ENCODE results near the gene FBN3.
"Not testable (repeated sequence)": the region's sequence is repeated elsewhere in the genome, so short reads cannot be mapped to it uniquely, and the experiment has no call there.

The FBN3 gene

DNA sequence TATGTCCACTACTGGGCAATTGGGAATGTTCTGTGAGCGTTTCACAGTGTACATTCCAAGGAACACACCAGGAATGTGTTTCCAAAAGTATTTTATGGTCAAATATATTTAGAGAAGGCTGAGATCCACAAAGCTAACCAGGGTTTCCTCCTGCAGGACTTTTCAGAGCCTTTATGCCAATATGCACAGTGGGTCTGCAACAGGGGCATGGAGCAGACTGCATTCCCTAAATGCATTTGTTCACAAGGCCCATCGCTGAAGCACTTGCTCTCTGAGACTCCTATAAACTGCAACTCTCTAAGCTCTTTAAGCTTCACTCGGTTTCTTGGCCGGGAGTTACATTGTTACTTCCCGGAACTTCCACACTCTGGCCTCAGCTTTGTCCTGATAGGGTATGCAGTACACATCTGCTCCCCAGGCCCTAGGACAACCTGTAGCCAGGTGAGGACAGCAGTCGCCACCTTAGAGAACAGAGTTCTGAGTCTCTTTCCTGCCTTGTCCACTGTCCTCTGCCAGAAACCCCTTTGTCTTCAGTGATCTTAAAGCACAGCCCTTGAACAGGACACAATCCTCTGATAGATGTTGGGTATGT lies 33.5 kb downstream of the FBN3 start:
- no peak for DNase-seq

- no peak for DNase-seq
Observed at GRCh38 chr19:8113017-8113416, 36.4 kb downstream of the FBN3 start.

- DNase-seq, result no peak
Observed at GRCh38 chr19:8111376-8111775, 38.0 kb downstream of the FBN3 start.

DNA sequence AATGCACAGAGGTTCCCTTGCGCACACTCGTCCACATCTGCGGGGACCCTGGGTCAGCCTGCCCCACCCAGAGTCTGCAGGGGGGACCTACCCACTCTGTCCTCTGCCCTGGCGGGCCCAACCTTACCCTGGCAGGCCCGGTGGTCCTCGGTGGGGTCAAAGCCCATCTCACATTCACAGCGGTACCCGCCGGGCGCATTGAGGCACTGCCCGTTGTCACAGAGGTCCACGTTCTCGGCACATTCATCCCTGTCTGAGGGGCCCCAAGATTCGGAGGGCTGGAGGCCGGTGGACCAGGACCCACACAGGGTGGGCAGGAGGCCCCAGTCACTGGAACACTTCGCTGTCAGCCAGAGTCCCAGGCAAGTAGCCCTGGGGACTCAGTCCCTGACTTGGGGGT lies 38.5 kb downstream of the FBN3 start:
- no peak for DNase-seq

DNA sequence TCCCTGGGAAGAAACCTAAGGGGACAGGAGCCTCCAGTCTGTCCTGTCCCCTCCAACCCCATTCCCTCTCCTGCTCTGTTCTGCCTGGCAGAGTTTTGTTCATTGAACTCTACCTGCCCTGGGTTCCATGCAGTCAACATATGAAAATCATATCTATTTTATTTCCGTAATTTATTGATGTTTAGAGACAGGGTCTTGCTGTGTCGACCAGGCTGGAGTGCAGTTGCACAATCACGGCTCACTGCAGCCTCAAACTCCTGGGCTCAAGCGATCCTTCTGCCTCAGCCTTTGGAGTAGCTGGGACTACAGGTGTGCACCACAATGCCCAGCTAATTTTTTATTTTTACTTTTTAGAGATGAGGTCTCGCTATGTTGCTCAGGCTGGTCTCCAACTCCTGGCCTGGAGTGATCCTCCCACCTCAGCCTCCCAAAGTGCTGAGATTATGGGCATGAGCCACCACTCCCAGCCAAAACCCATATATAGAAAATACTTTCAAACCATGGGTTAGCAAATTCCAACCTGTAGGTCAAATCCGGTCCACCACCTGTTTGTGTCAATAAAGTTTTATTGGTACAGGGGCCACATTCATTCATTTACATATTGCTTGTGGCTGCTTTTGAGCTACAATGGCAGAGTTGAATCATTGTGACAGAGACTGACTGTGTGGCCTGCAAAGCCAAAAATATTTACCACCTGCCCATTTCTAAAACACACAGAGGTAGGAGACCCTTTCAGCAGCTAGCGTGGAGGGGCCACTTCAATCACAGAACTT lies 39.3 kb downstream of the FBN3 start:
- no peak for DNase-seq

- no peak for DNase-seq
Observed at GRCh38 chr19:8109455-8109854, 39.9 kb downstream of the FBN3 start.

- no peak for DNase-seq
Observed at GRCh38 chr19:8108560-8109445, 40.6 kb downstream of the FBN3 start.

DNA sequence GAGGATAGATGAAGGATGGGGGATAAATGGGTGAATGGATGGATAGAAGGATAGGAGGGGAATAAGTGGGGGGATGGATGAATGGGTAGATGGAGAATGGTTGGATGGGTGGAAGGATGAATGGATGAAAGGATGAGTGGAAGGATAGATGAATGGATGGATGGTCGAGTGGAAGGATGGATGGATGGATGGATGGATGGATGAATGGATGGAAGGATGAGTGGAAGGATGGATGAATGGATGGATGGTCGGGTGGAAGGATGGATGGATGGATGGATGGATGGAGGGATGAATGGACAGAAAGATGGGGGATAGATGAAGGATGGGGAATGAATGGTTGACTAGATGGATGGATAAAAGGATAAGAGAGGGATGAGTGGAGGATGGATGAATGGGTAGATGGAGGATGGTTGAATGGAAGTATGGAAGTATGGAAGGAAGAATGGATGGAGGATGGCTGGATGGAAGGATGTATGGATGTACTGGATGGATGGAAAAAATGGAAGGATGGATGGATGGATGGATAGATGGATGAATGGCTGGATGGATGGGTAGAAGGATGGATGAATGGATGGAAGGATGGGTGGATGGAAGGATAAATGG lies 42.0 kb downstream of the FBN3 start:
- DNase-seq, result no peak

- DNase-seq, result no peak
Observed at GRCh38 chr19:8105471-8105870, 43.9 kb downstream of the FBN3 start.

- not testable (repeated sequence) for DNase-seq
Observed at GRCh38 chr19:8101910-8102309, 47.5 kb downstream of the FBN3 start.

GRCh38 chr19:8101311-8101710 lies 48.1 kb downstream of the FBN3 start:
- no peak for DNase-seq

DNA sequence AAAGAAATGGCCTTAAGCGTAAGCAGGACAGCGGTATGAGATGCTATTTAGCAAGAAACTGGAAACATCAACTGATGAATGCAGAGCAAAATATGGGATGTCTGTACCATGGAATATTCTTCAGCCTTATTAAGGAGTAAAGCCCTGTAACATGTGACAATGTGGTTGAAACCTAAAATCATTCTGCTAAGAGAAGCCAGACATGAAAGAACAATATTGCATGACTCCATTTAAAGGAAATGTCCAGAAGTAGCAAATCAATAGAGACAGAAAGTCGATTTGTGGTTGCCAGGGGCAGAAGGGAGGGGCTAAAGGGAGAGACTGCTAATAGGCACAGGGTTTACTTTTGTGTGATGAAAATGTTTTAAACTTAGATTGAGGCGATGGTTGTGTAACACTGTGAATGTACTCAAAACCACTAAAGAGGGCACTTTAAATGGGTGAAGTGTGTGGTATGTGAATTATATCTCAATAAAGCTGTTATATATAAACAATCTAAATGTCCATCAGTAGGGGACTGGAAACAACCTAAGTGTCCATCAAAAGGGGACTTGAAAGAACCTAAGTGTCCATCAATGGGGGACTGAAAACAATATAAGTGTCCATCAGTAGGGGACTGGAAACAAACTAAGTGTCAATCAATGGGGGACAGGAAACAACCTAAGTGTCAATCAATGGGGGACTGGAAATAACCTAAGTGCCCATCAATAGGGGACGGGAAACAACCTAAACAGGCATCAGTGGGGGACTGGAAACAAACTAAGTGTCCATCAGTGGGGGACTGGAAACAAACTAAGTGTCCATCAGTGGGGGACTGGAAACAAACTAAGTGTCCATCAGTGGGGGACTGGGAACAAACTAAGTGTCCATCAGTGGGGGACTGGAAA lies 51.5 kb downstream of the FBN3 start:
- DNase-seq, result no peak

DNA sequence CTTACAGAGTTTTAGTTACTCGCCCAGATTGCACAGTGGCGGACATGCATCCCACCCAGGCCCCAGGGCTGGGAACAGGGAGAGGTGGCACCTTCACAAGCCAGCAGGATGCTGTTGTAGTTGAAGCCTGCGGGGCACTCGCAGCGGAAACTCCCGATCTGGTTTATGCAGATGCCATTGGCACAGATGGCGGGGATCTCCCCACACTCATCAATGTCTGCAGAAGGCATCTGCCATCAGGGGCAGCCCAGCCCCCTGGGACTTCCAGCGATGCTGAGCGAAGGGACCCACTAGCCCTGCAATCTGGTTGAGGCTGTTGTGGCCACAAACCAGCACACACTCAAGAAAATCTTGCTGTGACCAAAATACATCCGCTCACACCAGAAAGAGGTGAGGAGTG lies 52.2 kb downstream of the FBN3 start:
- no peak for DNase-seq

GRCh38 chr19:8096071-8096470 lies 53.3 kb downstream of the FBN3 start:
- no peak for DNase-seq

DNA sequence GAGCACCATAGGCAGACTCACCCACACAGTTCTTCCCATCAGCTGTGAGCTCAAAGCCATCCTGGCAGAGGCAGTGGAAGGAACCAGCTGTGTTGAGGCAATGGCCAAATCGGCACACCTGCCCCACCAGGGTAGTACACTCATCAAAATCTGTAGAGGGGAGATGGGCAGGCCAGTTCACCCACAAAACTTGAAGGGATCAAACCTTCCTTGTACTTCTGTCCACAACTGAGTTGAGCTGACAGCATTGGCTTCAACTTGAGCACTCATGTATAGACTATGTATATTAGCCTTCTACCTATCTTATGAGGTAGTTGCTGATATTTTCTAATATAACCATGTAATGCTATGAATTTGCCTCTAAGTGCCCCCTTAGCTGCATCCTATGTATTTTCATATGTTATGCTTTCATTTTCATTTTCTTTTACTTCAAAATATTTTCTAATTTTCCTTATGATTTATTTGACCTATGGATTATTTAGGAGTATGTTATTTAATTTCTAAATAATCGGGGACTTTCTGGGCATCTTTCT lies 54.0 kb downstream of the FBN3 start:
- DNase-seq, result no peak

DNA sequence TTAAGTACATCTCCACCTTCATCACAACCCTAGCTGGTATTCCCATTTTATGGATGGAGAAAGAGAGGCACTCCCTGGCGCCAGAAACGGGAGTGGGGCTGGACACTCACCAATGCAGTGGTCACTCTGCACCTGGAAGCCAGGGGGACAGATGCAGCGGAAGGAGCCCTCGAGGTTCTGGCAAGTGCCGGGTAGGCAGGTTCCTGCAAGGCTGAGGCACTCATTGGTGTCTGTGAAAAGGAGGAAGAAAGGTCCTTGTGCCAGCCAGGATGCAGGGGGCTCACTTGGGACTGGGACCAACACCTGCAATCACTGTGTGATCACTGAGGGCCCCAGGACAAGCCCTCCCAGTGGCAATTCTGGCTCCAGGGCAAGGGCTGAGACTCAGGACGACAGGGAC lies 55.1 kb downstream of the FBN3 start:
- no peak for DNase-seq

DNA sequence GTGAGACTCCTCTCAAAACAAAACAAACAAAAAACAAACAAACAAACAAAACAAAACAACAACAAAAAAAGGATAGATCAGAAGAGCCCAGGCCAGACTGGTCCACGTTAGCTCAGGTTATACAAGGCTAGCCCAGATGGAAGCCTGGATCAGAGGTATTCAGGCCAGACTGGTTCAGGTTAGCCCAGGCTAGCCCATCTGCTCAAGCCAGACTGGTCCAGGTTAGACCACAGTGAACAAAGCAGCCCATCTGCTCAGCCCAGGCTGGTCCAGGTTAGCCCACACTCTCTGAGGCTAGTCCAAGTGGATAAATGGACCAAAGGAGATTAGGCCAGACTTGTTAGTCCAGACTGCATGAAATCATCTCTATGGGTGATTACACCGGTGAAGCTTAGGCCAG lies 55.7 kb downstream of the FBN3 start:
- no peak for DNase-seq

DNA sequence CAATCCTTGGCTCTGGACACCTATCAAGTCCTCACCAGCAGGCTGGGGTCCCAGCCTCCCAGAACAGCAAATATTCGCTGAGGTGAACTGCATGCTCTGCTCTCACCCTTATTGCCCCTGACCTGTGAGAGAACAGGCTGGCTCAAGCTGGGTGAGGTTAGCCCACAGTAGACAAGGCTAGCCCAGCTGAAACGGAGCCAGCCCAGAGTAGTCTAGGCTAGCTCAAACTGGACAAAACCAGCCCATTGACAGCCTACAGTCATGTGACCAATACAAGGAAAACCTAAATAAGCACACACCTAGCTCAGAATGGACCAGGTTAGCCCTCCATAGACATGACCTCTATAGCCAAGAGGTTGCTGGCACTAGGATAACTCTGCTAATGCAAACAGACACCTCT lies 58.4 kb downstream of the FBN3 start:
- DNase-seq, result no peak

DNA sequence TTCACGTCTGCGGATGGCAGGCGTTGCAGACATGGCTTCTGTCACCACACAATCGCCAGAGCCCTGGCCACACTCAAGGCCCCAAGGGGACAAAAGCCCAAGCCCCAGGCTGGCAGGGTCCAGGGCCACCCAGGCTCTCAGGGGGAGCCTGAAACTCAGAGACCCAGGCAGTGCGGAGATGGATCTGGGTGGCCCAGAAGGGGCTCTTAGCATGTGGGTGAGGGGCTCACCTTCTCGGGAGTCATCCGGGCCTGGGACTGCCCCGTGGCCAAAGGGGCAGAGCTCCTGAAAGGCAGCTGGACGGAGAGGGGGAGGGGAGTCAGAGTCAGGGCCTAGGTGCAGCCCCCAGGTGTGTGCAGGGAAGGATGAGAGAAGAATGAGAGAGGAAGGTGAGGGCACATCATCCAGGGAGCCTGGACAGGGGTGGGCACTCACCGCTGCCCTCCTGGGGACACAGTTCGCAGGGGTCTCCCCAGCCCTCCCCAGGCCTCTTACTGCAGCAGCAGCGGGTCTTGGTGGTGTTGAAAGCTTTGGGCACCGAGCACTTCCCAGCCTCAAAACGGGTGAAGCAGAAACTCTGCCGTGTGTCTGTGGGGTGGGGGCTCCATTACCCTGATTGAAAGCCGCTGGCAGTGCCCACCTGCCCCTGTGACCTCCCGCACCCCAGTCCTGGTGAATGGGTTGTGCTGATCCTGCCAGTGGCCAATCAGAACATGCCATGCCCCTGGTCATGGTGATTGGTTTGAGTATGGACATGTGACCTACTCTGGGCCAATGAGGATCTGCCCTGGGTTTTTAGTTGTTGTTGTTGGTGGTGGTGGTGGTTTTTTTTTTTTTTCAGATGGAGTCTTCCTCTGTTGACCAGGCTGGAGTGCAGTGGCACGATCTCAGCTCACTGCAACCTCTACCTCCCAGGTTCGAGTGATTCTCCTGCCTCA lies 59.5 kb downstream of the FBN3 start:
- DNase-seq, result no peak

DNA sequence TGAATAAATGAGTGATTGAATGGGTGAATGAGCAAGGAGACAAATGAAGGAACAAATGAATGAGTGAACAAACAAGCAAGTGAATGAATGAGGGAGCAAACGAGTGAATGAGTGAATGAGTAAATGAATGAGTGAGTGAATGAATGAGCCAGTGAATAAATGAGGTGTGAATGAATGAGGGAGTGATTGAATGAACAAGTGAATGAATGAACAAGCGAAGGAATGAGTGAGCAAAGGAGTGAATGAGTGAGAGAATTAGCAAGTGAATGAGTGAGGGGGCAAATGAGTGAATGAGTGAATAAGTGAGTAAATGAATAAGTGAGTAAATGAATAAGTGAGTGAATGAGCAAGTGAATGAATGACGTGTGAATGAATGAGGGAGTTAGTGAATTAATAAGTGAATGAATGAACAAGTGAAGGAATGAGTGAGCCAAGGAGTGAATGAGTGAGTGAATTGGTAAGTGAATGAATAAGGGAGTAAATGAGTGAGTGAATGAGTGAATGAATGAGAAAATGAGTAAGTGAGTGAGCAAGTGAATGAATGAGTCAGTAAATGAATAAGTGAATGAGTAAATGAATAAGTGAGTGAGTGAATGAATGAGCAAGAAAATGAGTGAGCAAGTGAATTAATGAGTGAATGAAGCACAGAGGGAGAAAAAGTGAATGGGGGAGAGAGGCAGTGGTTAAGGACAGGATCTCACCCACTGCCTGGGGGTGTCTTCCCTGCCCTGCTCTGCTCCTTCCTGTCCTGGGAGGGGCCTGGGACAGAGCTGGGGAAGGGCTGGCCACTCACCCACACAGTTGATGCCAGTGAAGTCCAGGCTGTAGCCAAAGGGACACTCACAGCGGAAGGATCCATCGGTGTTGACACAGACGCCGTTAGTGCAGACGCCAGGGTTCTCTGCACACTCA lies 60.4 kb downstream of the FBN3 start:
- no peak for DNase-seq

Measured in CD4-positive, alpha-beta T cell treated with Interleukin-21 for 1 hour (primary cell).